ENCODE measurements around the gene EDC3.

DNA sequence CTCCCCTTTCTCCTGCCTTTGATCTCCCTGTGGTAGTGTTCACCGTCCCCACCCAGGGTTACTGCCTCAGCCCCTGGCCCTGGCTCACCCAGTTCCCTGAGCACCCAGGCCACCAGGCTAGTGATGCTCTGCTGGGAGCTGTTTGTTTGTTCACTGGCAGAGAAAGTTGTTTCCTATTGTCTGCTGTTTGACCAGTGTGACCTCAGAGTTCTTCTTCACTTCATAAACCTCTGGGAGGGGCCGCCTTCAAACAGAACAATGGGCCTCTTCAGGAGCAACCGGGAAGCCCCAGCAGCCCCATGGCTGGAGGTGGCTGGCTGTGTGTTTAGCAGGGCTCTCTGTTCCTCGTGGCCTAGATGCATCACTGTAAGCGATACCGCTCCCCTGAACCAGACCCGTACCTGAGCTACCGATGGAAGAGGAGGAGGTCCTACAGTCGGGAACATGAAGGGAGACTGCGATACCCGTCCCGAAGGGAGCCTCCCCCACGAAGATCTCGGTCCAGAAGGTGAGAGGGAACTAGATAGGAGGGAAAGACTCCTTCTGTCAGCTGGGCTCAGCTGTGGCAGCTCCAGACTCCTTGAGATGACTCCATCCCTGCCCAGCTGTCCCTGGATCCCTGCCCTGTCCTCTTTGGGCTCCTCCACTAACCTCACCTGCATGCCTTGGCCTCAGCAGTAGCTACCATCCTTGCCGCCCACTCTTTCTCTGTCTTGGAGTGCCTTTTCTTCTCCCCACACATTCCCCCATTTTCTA, 76.8 kb downstream of the EDC3 start:
- TF ChIP-seq SMC3 (conservative IDR thresholded peaks at IDR 0.05; ENCODE audit: poor library complexity), result no peak
- TF ChIP-seq, protein P1, sequence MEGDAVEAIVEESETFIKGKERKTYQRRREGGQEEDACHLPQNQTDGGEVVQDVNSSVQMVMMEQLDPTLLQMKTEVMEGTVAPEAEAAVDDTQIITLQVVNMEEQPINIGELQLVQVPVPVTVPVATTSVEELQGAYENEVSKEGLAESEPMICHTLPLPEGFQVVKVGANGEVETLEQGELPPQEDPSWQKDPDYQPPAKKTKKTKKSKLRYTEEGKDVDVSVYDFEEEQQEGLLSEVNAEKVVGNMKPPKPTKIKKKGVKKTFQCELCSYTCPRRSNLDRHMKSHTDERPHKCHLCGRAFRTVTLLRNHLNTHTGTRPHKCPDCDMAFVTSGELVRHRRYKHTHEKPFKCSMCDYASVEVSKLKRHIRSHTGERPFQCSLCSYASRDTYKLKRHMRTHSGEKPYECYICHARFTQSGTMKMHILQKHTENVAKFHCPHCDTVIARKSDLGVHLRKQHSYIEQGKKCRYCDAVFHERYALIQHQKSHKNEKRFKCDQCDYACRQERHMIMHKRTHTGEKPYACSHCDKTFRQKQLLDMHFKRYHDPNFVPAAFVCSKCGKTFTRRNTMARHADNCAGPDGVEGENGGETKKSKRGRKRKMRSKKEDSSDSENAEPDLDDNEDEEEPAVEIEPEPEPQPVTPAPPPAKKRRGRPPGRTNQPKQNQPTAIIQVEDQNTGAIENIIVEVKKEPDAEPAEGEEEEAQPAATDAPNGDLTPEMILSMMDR (IDR thresholded peaks at IDR 0.05; ENCODE audit: poor library complexity, severe bottlenecking), result no peak
- TF ChIP-seq MXI1 (conservative IDR thresholded peaks at IDR 0.05; ENCODE audit: poor library complexity, severe bottlenecking), result no peak
- no peak for TF ChIP-seq EP300 (conservative IDR thresholded peaks at IDR 0.05; ENCODE audit: poor library complexity, severe bottlenecking)
- TF ChIP-seq, protein P2, sequence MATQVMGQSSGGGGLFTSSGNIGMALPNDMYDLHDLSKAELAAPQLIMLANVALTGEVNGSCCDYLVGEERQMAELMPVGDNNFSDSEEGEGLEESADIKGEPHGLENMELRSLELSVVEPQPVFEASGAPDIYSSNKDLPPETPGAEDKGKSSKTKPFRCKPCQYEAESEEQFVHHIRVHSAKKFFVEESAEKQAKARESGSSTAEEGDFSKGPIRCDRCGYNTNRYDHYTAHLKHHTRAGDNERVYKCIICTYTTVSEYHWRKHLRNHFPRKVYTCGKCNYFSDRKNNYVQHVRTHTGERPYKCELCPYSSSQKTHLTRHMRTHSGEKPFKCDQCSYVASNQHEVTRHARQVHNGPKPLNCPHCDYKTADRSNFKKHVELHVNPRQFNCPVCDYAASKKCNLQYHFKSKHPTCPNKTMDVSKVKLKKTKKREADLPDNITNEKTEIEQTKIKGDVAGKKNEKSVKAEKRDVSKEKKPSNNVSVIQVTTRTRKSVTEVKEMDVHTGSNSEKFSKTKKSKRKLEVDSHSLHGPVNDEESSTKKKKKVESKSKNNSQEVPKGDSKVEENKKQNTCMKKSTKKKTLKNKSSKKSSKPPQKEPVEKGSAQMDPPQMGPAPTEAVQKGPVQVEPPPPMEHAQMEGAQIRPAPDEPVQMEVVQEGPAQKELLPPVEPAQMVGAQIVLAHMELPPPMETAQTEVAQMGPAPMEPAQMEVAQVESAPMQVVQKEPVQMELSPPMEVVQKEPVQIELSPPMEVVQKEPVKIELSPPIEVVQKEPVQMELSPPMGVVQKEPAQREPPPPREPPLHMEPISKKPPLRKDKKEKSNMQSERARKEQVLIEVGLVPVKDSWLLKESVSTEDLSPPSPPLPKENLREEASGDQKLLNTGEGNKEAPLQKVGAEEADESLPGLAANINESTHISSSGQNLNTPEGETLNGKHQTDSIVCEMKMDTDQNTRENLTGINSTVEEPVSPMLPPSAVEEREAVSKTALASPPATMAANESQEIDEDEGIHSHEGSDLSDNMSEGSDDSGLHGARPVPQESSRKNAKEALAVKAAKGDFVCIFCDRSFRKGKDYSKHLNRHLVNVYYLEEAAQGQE (IDR thresholded peaks at IDR 0.05; ENCODE audit: borderline replicate concordance), result no peak

Measured in neural cell (in vitro differentiated cells).